ENCODE data around the gene TMEM240. TPM values are rescaled to one million over a fixed set of nuclear protein-coding genes. Genes with fewer than 3 reads are reported as not detected.

Gene TMEM240
- total RNA-seq, result 1.6 and 1.7 TPM in 2 replicates

GRCh38 chr1:1540090-1540817, at the start of gene TMEM240:
Gene TMEM240, minus strand, starts transcription at chr1:1540624. Its CDS starts 278 bp downstream, at chr1:1540346.
- H3K4me3 ChIP-seq (ENCODE audit: low read depth, low read length), result peak within 1 kb of the TSS; percentile 45
- no peak for TF ChIP-seq CTCF (conservative IDR thresholded peaks at IDR 0.05; ENCODE audit: low read depth, low read length)
- no peak for DNase-seq (ENCODE audit: low read depth)

GRCh38 chr1:1583347-1584010, 43.1 kb upstream of the TMEM240 start:
- no peak overlapping the region for H3K4me3 ChIP-seq (ENCODE audit: low read depth, low read length)
- TF ChIP-seq CTCF (conservative IDR thresholded peaks at IDR 0.05; ENCODE audit: low read depth, low read length), result no peak
- no peak for DNase-seq (ENCODE audit: low read depth)

GRCh38 chr1:1582585-1583346, 42.3 kb upstream of the TMEM240 start:
- no peak for DNase-seq (ENCODE audit: low read depth)
- H3K4me3 ChIP-seq (ENCODE audit: low read depth, low read length), result no peak overlapping the region
- no peak for TF ChIP-seq CTCF (conservative IDR thresholded peaks at IDR 0.05; ENCODE audit: low read depth, low read length)

GRCh38 chr1:1578371-1578940, 38.0 kb upstream of the TMEM240 start:
- no peak overlapping the region for H3K4me3 ChIP-seq (ENCODE audit: low read depth, low read length)
- TF ChIP-seq CTCF (conservative IDR thresholded peaks at IDR 0.05; ENCODE audit: low read depth, low read length), result no peak
- no peak for DNase-seq (ENCODE audit: low read depth)

GRCh38 chr1:1577367-1578011, 37.1 kb upstream of the TMEM240 start:
- H3K4me3 ChIP-seq (ENCODE audit: low read depth, low read length), result no peak overlapping the region
- TF ChIP-seq CTCF (conservative IDR thresholded peaks at IDR 0.05; ENCODE audit: low read depth, low read length), result no peak
- no peak for DNase-seq (ENCODE audit: low read depth)

GRCh38 chr1:1574721-1575537, 34.5 kb upstream of the TMEM240 start, which contains the start of gene SSU72:
Gene SSU72, minus strand, starts transcription at chr1:1574863. Its CDS starts 306 bp downstream, at chr1:1574557.
- TF ChIP-seq CTCF (conservative IDR thresholded peaks at IDR 0.05; ENCODE audit: low read depth, low read length), result no peak
- peak; percentile 25 for DNase-seq (ENCODE audit: low read depth)
- H3K4me3 ChIP-seq (ENCODE audit: low read depth, low read length), result peak within 1 kb of the TSS; percentile 99

Data from epithelial cell of proximal tubule (primary cell).